Keratinocyte (primary cell): Measurements from ENCODE around the gene NFAM1. TPM values are rescaled to one million over a fixed set of nuclear protein-coding genes. Genes with fewer than 3 reads are reported as not detected.

Source experiments
- DNase-seq: peaks from one replicate; pipeline ENCODE4 v3.0.0-alpha.2; 2011; ENCODE audit warnings: low read depth, missing footprints, low spot score
- FAIRE-seq: peaks from 2 replicates; lab custom pipeline; 2011; peaks lifted over from hg19 to GRCh38; lab: Jason Lieb, UNC
- H2AFZ ChIP-seq: 2 replicates; pipeline ENCODE4 v1.6.0; 2012; ENCODE audit warnings: low read length, control low read depth, inconsistent platforms; ENCODE audit not compliant: control insufficient read depth
- H3K27ac ChIP-seq: 2 replicates; pipeline ENCODE4 v1.5.1; 2011; ENCODE audit warnings: low read length; ENCODE audit not compliant: control insufficient read depth, insufficient read depth
- H3K27me3 ChIP-seq: 3 replicates; pipeline ENCODE4 v1.6.0; 2011; ENCODE audit warnings: low read length; ENCODE audit not compliant: control insufficient read depth, insufficient read depth; ENCODE audit errors: extremely low read depth
- H3K36me3 ChIP-seq, 2 experiments: 2 replicates in 1 of 2; 3 replicates in 1 of 2; pipeline ENCODE4 v1.5.1; 2011; ENCODE audit warnings: low read length in 2 of 2, mild to moderate bottlenecking in 1 of 2; ENCODE audit not compliant: control insufficient read depth in 2 of 2, insufficient read depth in 2 of 2; ENCODE audit errors: extremely low read depth in 1 of 2
- H3K4me1 ChIP-seq: 3 replicates; pipeline ENCODE4 v1.5.1; 2011; ENCODE audit warnings: low read length; ENCODE audit not compliant: control insufficient read depth, insufficient read depth; ENCODE audit errors: extremely low read depth
- H3K4me2 ChIP-seq: 3 replicates; pipeline ENCODE4 v1.6.0; 2011; ENCODE audit warnings: low read depth, low read length; ENCODE audit not compliant: control insufficient read depth, insufficient read depth; ENCODE audit errors: extremely low read depth
- H3K4me3 ChIP-seq, 3 experiments: fragments of 200-600 bp in 1 of 3; sonication (generic) in 1 of 3; 2 replicates in 2 of 3; 3 replicates in 1 of 3; pipeline ENCODE4 v1.5.1; 2011 to 2016; ENCODE audit warnings: low read length in 3 of 3, mild to moderate bottlenecking in 3 of 3, control low read depth in 2 of 3, inconsistent platforms in 1 of 3, low read depth in 1 of 3, mixed read lengths in 1 of 3, mixed run types in 1 of 3, moderate library complexity in 1 of 3; ENCODE audit not compliant: control insufficient read depth in 2 of 3, insufficient read depth in 2 of 3; ENCODE audit errors: extremely low read depth in 1 of 3
- H3K79me2 ChIP-seq: 2 replicates; pipeline ENCODE4 v1.6.0; 2012; ENCODE audit warnings: low read length; ENCODE audit not compliant: control insufficient read depth, insufficient read depth
- H3K9ac ChIP-seq: 3 replicates; pipeline ENCODE4 v1.6.0; 2011; ENCODE audit warnings: low read length; ENCODE audit not compliant: control insufficient read depth, insufficient read depth; ENCODE audit errors: extremely low read depth
- H3K9me1 ChIP-seq: 3 replicates; pipeline ENCODE4 v1.6.0; 2011; ENCODE audit warnings: low read length; ENCODE audit not compliant: control insufficient read depth, insufficient read depth; ENCODE audit errors: extremely low read depth
- H3K9me3 ChIP-seq: 2 replicates; pipeline ENCODE4 v1.5.1; 2012; ENCODE audit warnings: low read depth, low read length; ENCODE audit not compliant: control insufficient read depth
- H4K20me1 ChIP-seq: 3 replicates; pipeline ENCODE4 v1.6.0; 2011; ENCODE audit warnings: low read length; ENCODE audit not compliant: control insufficient read depth, insufficient read depth; ENCODE audit errors: extremely low read depth
- EZH2 ChIP-seq: IDR thresholded peaks from one replicate; pipeline ENCODE4 v1.6.1; 2012; ENCODE audit warnings: inconsistent platforms, mild to moderate bottlenecking, low read length, moderate library complexity
- dilution Hi-C: fragments of 300-500 bp; cut with MboI; formaldehyde crosslinking; loops from one replicate; pipeline ENCODE4 v1.7.0; 2020; ENCODE audit warnings: low sequenced_read_pairs; ENCODE audit not compliant: extremely low pct_ligation_motif_present
- polyA plus RNA-seq, 5 experiments: library from polyadenylated mRNA; depleted of rRNA in 3 of 5; stranded (reverse) in 3 of 5; stranded (forward) in 1 of 5; unstranded in 1 of 5; fragments of >200 nt; gene quantifications; 1 replicate in 1 of 5; 2 replicates in 3 of 5; 3 replicates in 1 of 5; pipeline versions ENCODE4 v1.2.1 to v1.2.3, GENCODE V29; 2011 to 2012; ENCODE audit warnings: missing spikeins in 2 of 5, low read depth in 1 of 5, low replicate concordance in 1 of 5
- TF ChIP-seq, protein P1 (sequence below), 3 experiments: IDR thresholded peaks in 1 of 3; conservative IDR thresholded peaks in 1 of 3; optimal IDR thresholded peaks in 1 of 3; 2 replicates in 2 of 3; 3 replicates in 1 of 3; pipeline versions ENCODE3 to v1.5.1; 2011; ENCODE audit warnings: low read length in 3 of 3, mild to moderate bottlenecking in 3 of 3, moderate library complexity in 2 of 3, control low read depth in 1 of 3, inconsistent platforms in 1 of 3; ENCODE audit not compliant: insufficient read depth in 2 of 3; ENCODE audit errors: extremely low read depth in 1 of 3

The NFAM1 gene
- polyA plus RNA-seq, 1 donor (not counting 4 experiments of a cell fraction or from before 2014, with no cell fraction given), result not detected

DNA sequence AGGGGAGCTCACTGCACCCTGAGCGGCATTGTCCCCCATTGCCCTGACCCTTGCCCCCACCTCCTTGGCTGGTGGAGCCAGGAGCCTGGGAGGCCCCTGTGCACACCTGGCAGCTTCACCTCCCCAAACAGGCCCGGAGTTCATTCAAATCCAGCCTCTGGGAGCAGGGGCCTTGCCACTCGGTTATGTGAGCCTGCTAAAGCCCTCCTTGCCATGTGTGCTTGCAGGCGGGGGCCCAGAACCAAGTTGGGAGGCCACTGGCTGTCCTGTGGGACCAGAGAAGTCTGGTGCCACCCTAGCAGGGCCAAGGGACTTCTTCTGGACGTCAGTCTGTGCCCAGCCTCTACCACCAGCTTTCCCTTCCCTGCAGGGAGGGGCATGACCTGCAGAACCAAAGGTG is 48.9 kb downstream of the NFAM1 start:
- Histone ChIP-seq H3K27me3 (peaks cover 19% of the 10 kb centered on the region), H3K4me2 (no peak overlapping the region), H3K79me2 (no peaks in the 10 kb centered on the region), H3K36me3 (no peaks in the 10 kb centered on the region), H3K4me3 (no peak overlapping the region), H2AFZ (no peak overlapping the region), H3K9me1 (no peaks in the 10 kb centered on the region), H4K20me1 (no peaks in the 10 kb centered on the region), H3K27ac (no peak overlapping the region), H3K9me3 (no peaks in the 10 kb centered on the region), H3K9ac (no peak overlapping the region), H3K4me1 (no peaks in the 10 kb centered on the region)
- dilution Hi-C loops, result no loop called here
- TF ChIP-seq, protein P1, sequence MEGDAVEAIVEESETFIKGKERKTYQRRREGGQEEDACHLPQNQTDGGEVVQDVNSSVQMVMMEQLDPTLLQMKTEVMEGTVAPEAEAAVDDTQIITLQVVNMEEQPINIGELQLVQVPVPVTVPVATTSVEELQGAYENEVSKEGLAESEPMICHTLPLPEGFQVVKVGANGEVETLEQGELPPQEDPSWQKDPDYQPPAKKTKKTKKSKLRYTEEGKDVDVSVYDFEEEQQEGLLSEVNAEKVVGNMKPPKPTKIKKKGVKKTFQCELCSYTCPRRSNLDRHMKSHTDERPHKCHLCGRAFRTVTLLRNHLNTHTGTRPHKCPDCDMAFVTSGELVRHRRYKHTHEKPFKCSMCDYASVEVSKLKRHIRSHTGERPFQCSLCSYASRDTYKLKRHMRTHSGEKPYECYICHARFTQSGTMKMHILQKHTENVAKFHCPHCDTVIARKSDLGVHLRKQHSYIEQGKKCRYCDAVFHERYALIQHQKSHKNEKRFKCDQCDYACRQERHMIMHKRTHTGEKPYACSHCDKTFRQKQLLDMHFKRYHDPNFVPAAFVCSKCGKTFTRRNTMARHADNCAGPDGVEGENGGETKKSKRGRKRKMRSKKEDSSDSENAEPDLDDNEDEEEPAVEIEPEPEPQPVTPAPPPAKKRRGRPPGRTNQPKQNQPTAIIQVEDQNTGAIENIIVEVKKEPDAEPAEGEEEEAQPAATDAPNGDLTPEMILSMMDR (optimal IDR thresholded peaks at IDR 0.05 in 1 of 3, IDR thresholded peaks at IDR 0.05 in 1 of 3, conservative IDR thresholded peaks at IDR 0.05 in 1 of 3; ENCODE audit: extremely low read depth in 1 of 3, insufficient read depth in 2 of 3, low read length in 3 of 3), result no peak
- no peak for TF ChIP-seq EZH2
- DNase-seq (no peak), FAIRE-seq (no peak)

DNA sequence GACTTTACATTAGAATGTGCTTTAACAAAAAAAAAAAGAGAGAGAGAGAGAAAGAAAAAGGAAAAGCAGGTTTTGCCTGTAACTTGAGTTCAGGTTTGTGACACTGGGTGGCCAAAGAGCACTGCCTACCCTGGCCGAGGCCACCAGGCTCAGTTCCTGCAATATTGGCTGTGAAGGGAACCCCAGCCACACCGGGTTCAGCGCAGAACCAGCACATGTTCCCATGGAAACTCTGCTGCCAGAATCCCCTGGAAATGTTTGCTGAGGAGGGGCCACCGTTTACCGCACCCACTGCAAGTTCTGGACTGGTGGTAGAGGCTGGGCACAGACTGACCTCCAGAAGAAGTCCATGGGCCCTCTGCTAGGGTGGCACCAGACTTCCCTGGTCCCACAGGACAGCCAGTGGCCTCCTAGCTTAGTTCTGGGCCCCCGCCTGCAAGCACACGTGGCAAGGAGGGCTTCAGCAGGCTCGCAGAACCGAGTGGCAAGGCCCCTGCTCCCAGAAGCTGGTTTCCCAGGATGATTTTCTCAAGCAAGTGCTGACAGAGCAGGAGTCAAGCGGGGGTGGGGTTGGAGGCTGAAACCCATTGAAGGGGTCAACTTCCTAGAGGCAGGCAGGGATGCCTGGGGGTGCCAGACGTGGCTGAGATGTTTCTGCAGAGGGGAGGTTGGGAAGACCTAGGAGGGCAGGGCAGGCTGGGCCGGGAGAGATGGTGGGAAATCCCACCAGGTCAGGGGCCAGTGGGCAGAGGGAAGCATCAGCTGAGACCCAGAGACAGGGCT is 51.2 kb downstream of the NFAM1 start:
- Histone ChIP-seq H3K9me1 (no peaks in the 10 kb centered on the region), H3K4me2 (no peak overlapping the region), H3K4me3 (no peak overlapping the region), H3K79me2 (no peaks in the 10 kb centered on the region), H3K27me3 (peaks cover 19% of the 10 kb centered on the region), H3K27ac (no peak overlapping the region), H3K9ac (no peak overlapping the region), H3K36me3 (no peaks in the 10 kb centered on the region), H3K4me1 (no peaks in the 10 kb centered on the region), H3K9me3 (no peaks in the 10 kb centered on the region), H4K20me1 (no peaks in the 10 kb centered on the region), H2AFZ (no peak overlapping the region)
- dilution Hi-C loops, result no loop called here
- FAIRE-seq (no peak), DNase-seq (no peak)
- TF ChIP-seq, protein P1 (optimal IDR thresholded peaks at IDR 0.05 in 1 of 3, IDR thresholded peaks at IDR 0.05 in 1 of 3, conservative IDR thresholded peaks at IDR 0.05 in 1 of 3; ENCODE audit: extremely low read depth in 1 of 3, insufficient read depth in 2 of 3, low read length in 3 of 3), result no peak
- no peak for TF ChIP-seq EZH2
